NCI-H2107 treated with DMSO at 0.1 percent for 48 hours (cell line): ENCODE results near the gene TOP1.

Experiments used
- DNase-seq: peaks from one replicate; lab custom pipeline; 2025; ENCODE audit not compliant: unreplicated experiment; lab: John Stamatoyannopoulos, UW

Gene TOP1

GRCh38 chr20:41032271-41032670, 3.6 kb downstream of the TOP1 start:
- DNase-seq, result no peak

GRCh38 chr20:41034239-41034638, 5.6 kb downstream of the TOP1 start:
- no peak for DNase-seq

- no peak for DNase-seq
Measured at GRCh38 chr20:41035207-41035606, 6.6 kb downstream of the TOP1 start.

- DNase-seq, result no peak
Measured at GRCh38 chr20:41037179-41037578, 8.6 kb downstream of the TOP1 start.

GRCh38 chr20:41038149-41038877, 9.7 kb downstream of the TOP1 start:
- no peak for DNase-seq

GRCh38 chr20:41038878-41039404, 10.3 kb downstream of the TOP1 start:
- no peak for DNase-seq

- no peak for DNase-seq
Measured at GRCh38 chr20:41040855-41041254, 12.2 kb downstream of the TOP1 start.

- no peak for DNase-seq
Measured at GRCh38 chr20:41041693-41042092, 13.1 kb downstream of the TOP1 start.

- no peak for DNase-seq
Measured at GRCh38 chr20:41044409-41045062, 15.9 kb downstream of the TOP1 start.

GRCh38 chr20:41045671-41046070, 17.0 kb downstream of the TOP1 start:
- no peak for DNase-seq

- DNase-seq, result no peak
Measured at GRCh38 chr20:41046716-41047115, 18.1 kb downstream of the TOP1 start.

- DNase-seq, result no peak
Measured at GRCh38 chr20:41047279-41047974, 18.8 kb downstream of the TOP1 start.

- no peak for DNase-seq
Measured at GRCh38 chr20:41047975-41048305, 19.3 kb downstream of the TOP1 start.

- no peak for DNase-seq
Measured at GRCh38 chr20:41048461-41049301, 20.1 kb downstream of the TOP1 start.

GRCh38 chr20:41049451-41049850, 20.8 kb downstream of the TOP1 start:
- no peak for DNase-seq

GRCh38 chr20:41050361-41051008, 21.9 kb downstream of the TOP1 start:
- DNase-seq, result no peak

- no peak for DNase-seq
Measured at GRCh38 chr20:41051009-41051825, 22.6 kb downstream of the TOP1 start.

GRCh38 chr20:41052742-41053419, 24.3 kb downstream of the TOP1 start:
- no peak for DNase-seq
